Colonic mucosa (tissue), 4 donors: Measurements from ENCODE around the gene BIVM. TPM values are rescaled to one million over a fixed set of nuclear protein-coding genes. Genes with fewer than 3 reads are reported as not detected.

Experiments
- DNase-seq: peaks from one replicate; pipeline ENCODE4 v3.0.0-alpha.2; 2020
- H3K27ac ChIP-seq: fragments of 200-600 bp; one replicate; pipeline ENCODE4 v1.8.0; 2021
- H3K27me3 ChIP-seq: fragments of 200-600 bp; one replicate; pipeline ENCODE4 v1.8.0; 2021
- H3K36me3 ChIP-seq: fragments of 200-600 bp; one replicate; pipeline ENCODE4 v1.8.0; 2021
- H3K4me1 ChIP-seq: fragments of 200-600 bp; one replicate; pipeline ENCODE4 v1.8.0; 2021; ENCODE audit warnings: mild to moderate bottlenecking
- H3K4me3 ChIP-seq: fragments of 200-600 bp; one replicate; pipeline ENCODE4 v1.8.0; 2021
- H3K9ac ChIP-seq, 2 donors: one replicate each; pipeline ENCODE4 v1.7.0; 2013; ENCODE audit warnings: control low read depth in 2 of 2, low read depth in 2 of 2, low read length in 2 of 2
- H3K9me3 ChIP-seq: fragments of 200-600 bp; one replicate; pipeline ENCODE4 v1.8.0; 2021
- CTCF ChIP-seq: fragments of 200-600 bp; IDR thresholded peaks from one replicate; pipeline ENCODE4 v1.8.0; 2022; ENCODE audit warnings: antibody characterized with exemption, mild to moderate bottlenecking
- intact Hi-C: fragments of 100-400 bp; cut with DNase I; formaldehyde crosslinking; loops from one replicate; pipeline ENCODE4 v1.14.1; 2022
- total RNA-seq, 2 donors: library from RNA; stranded (reverse); fragmentation: NEBNext Ultra II Directional in 1 of 2; extraction: Animal tissue kit (Norgen Biotek cat#: 25700) in 1 of 2; gene quantifications; one replicate each; pipeline ENCODE4 v1.2.1, GENCODE V29; 2021
- donor health status: healthy.
- donor health status: DM: no; HTN: no; CAD: no.
- donor health status: DM: no; HTN: no; CAD: no.

BIVM gene
- total RNA-seq, 2 donors from 2014 or later, result 11.8 to 15.5 TPM

DNA sequence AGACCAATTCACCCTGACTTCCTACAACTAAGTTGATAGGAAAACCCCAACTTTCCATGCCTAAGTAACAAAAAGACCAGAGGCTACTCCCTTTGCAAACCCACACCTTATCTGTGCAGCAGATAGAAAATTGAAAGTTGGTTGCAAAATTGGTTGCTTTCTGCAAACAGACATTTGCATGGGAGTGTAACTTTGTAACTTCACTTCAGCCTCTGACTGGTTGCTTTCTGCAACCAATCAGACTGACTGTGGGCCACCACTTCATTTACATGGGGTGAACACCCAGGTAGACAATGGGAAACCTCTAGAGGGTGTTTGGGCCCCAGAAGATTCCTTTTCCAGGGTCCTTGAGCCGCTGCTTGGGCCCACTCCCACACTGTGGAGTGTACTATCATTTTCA, 35.2 kb upstream of the BIVM start:
- TF ChIP-seq CTCF, result no peak
- Histone ChIP-seq H3K27me3 (no peaks in the 10 kb centered on the region), H3K4me1 (no peaks in the 10 kb centered on the region), H3K9me3 (no peaks in the 10 kb centered on the region), H3K9ac (no peak overlapping the region), H3K27ac (no peak overlapping the region), H3K36me3 (no peaks in the 10 kb centered on the region), H3K4me3 (no peak overlapping the region)
- DNase-seq, result no peak
- intact Hi-C loops, result no loop called here

DNA sequence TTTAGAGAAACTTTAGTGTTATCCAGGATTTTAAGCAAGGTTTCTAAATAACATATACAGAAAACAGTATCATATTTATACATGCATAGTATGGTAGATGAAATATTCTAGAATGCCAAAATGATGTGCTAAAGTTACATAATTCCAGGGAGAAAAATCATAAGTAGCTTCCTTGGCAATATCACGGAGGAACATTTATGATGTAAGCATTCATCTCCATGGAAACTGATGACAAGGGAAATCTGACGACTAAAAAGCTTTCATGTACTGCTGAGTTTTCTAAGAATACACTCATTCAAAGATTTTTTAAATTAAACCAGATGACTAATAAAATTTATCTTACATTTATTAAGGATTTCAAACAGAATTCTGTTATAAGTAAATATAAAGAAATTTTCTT, 30.0 kb upstream of the BIVM start:
- no peaks in the 10 kb centered on the region for H3K27me3 ChIP-seq
- intact Hi-C loops, result no loop called here
- no peaks in the 10 kb centered on the region for H3K4me1 ChIP-seq
- DNase-seq, result no peak
- no peaks in the 10 kb centered on the region for H3K9me3 ChIP-seq
- H3K4me3 ChIP-seq, result no peak overlapping the region
- no peaks in the 10 kb centered on the region for H3K36me3 ChIP-seq
- no peak for TF ChIP-seq CTCF
- no peak overlapping the region for H3K27ac ChIP-seq
- H3K9ac ChIP-seq, result no peak overlapping the region

- Histone ChIP-seq H3K27me3 (no peaks in the 10 kb centered on the region), H3K9ac (no peak overlapping the region), H3K4me3 (no peak overlapping the region), H3K36me3 (no peaks in the 10 kb centered on the region), H3K4me1 (no peaks in the 10 kb centered on the region), H3K9me3 (no peaks in the 10 kb centered on the region), H3K27ac (no peak overlapping the region)
- intact Hi-C loops, result loop anchor here (10.0 kb wide), 2 partner anchors 75 to 185 kb away; partner anchors contain the start of gene ERCC5
- TF ChIP-seq CTCF, result no peak
- DNase-seq, result no peak
These were observed 29.2 kb upstream of the BIVM start for GRCh38 chr13:102769679-102770078.

DNA sequence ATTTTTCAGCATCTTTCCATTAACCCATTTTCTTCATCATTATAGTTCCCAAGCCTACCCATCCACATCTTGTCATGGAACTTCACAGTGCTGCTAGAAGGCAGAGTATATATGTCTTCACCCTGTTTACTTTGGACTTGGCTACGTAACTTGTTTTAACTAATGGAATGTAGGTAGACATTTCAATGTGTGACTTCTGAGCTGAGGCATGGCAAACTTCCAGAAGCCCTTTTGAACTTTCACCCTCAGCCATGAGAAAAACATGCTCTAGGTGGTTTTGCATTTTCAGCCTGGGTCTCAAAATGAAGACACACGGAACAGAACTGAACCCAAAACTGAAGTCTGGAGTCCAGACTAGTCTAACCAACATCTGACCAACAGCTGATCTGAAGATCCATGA, 28.5 kb upstream of the BIVM start:
- Histone ChIP-seq H3K27ac (no peak overlapping the region), H3K9ac (no peak overlapping the region), H3K9me3 (no peaks in the 10 kb centered on the region), H3K27me3 (no peaks in the 10 kb centered on the region), H3K4me1 (no peaks in the 10 kb centered on the region), H3K36me3 (no peaks in the 10 kb centered on the region), H3K4me3 (no peak overlapping the region)
- no peak for TF ChIP-seq CTCF
- intact Hi-C loops, result loop anchor here (10.0 kb wide), 2 partner anchors 74 to 186 kb away; partner anchors contain the start of gene ERCC5
- DNase-seq, result no peak

GRCh38 chr13:102771298-102772041, 27.4 kb upstream of the BIVM start:
- no peak overlapping the region for H3K27ac ChIP-seq
- H3K9ac ChIP-seq, result no peak overlapping the region
- intact Hi-C loops, result loop anchor here (10.0 kb wide), 2 partner anchors 73 to 187 kb away; partner anchors contain the start of gene ERCC5
- no peak overlapping the region for H3K4me3 ChIP-seq
- no peak for DNase-seq
- H3K27me3 ChIP-seq, result no peaks in the 10 kb centered on the region
- TF ChIP-seq CTCF, result no peak
- no peaks in the 10 kb centered on the region for H3K4me1 ChIP-seq
- H3K36me3 ChIP-seq, result no peaks in the 10 kb centered on the region
- no peaks in the 10 kb centered on the region for H3K9me3 ChIP-seq
